Mesothelial cell of epicardium (in vitro differentiated cells): ENCODE measurements around the gene ARAP1. TPM values are rescaled to one million over a fixed set of nuclear protein-coding genes. Genes with fewer than 3 reads are reported as not detected.
"Not testable (repeated sequence)": the region's sequence is repeated elsewhere in the genome, so short reads cannot be mapped to it uniquely, and the experiment has no call there.

Experiments
- DNase-seq, 2 experiments: peaks; one replicate each; pipeline ENCODE4 v3.0.0; 2021; ENCODE audit warnings: low spot score in 2 of 2; ENCODE audit not compliant: unreplicated experiment in 2 of 2
- H3K27ac Mint-ChIP-seq: 2 replicates; pipeline ENCODE4 v1.8.0; 2021; ENCODE audit warnings: mixed read lengths
- H3K27me3 Mint-ChIP-seq: 2 replicates; pipeline ENCODE4 v1.8.0; 2021; ENCODE audit warnings: low read depth, mixed read lengths
- H3K36me3 Mint-ChIP-seq: 2 replicates; pipeline ENCODE4 v1.8.0; 2021; ENCODE audit warnings: mixed read lengths
- H3K4me1 Mint-ChIP-seq: 2 replicates; pipeline ENCODE4 v1.8.0; 2021; ENCODE audit warnings: mixed read lengths
- H3K4me3 Mint-ChIP-seq: 2 replicates; pipeline ENCODE4 v1.8.0; 2021; ENCODE audit warnings: mild to moderate bottlenecking, moderate library complexity, mixed read lengths
- H3K9me3 Mint-ChIP-seq: 2 replicates; pipeline ENCODE4 v1.8.0; 2021; ENCODE audit warnings: mixed read lengths
- CTCF ChIP-seq: fragments of 200-600 bp; sonication (generic); IDR thresholded peaks from one replicate; pipeline ENCODE4 v1.5.0; 2021; ENCODE audit warnings: antibody characterized with exemption; ENCODE audit not compliant: unreplicated experiment
- total RNA-seq: library from RNA; stranded (reverse); gene quantifications from 3 replicates; pipeline ENCODE4 v1.2.1, GENCODE V29; 2021

The ARAP1 gene
- total RNA-seq, 1 donor from 2014 or later, result 155 TPM

GRCh38 chr11:72792437-72793021 lies 40.3 kb upstream of the ARAP1 start:
- Mint-ChIP-seq H3K9me3 (no peaks in the 10 kb centered on the region), H3K4me1 (peaks cover 22% of the 10 kb centered on the region), H3K4me3 (no peak overlapping the region), H3K27me3 (no peaks in the 10 kb centered on the region), H3K27ac (no peak overlapping the region), H3K36me3 (no peaks in the 10 kb centered on the region)
- DNase-seq, result no peak
- TF ChIP-seq CTCF, result no peak

- H3K4me1 Mint-ChIP-seq, result peaks cover 24% of the 10 kb centered on the region
- DNase-seq, H3K27me3 Mint-ChIP-seq, H3K9me3 Mint-ChIP-seq, H3K27ac Mint-ChIP-seq, H3K4me3 Mint-ChIP-seq, H3K36me3 Mint-ChIP-seq: not testable (repeated sequence)
These were observed 39.0 kb upstream of the ARAP1 start for GRCh38 chr11:72791228-72791627.

GRCh38 chr11:72789493-72790131 lies 37.4 kb upstream of the ARAP1 start:
- TF ChIP-seq CTCF, result no peak
- no peak for DNase-seq
- Mint-ChIP-seq H3K27ac (no peak overlapping the region), H3K36me3 (no peaks in the 10 kb centered on the region), H3K4me1 (peaks cover 20% of the 10 kb centered on the region), H3K9me3 (no peaks in the 10 kb centered on the region), H3K4me3 (no peak overlapping the region), H3K27me3 (no peaks in the 10 kb centered on the region)

- TF ChIP-seq CTCF, result no peak
- DNase-seq, result no peak
- Mint-ChIP-seq H3K27ac (no peak overlapping the region), H3K4me3 (no peak overlapping the region), H3K27me3 (no peaks in the 10 kb centered on the region), H3K36me3 (no peaks in the 10 kb centered on the region), H3K9me3 (no peaks in the 10 kb centered on the region), H3K4me1 (peaks cover 11% of the 10 kb centered on the region)
These were observed 36.0 kb upstream of the ARAP1 start for GRCh38 chr11:72788241-72788640.

- Mint-ChIP-seq H3K27me3 (no peaks in the 10 kb centered on the region), H3K27ac (peak overlapping the region; percentile 34), H3K4me1 (peaks cover 11% of the 10 kb centered on the region), H3K36me3 (no peaks in the 10 kb centered on the region), H3K9me3 (no peaks in the 10 kb centered on the region), H3K4me3 (no peak overlapping the region)
- DNase-seq, result no peak
- TF ChIP-seq CTCF, result no peak
These were observed 35.3 kb upstream of the ARAP1 start for GRCh38 chr11:72787216-72788104.
